ENCODE data around the gene REPIN1.

The REPIN1 gene

DNA sequence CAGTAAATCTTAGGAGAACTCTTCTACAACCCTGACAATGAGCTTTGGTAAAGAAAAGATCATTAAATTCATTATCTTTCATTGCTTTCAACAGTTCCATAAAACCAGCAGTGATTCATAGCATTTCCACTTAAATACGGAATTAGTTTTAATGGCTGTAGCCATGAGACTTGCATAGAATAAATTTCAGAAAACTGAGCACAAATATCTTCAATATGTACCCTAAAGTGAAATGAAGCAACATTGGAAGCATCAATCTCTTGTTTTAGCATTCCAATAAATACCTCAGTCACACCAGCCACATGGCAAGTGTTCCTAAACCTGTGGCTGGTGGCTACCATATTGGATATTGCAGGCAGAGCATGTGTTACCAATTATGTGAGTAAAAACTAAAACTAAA is 23.6 kb upstream of the REPIN1 start:
- Histone ChIP-seq H3K4me3 (replicated peaks; ENCODE audit: insufficient read depth, low read length) (no peak overlapping the region), H3K27me3 (ENCODE audit: insufficient read depth, poor library complexity, severe bottlenecking) (peaks cover 7% of the 10 kb centered on the region), H3K27ac (replicated peaks) (no peak overlapping the region)
- DNase-seq (ENCODE audit: low read depth in 1 of 2, low spot score in 1 of 2): no peak
- TF ChIP-seq, protein P1, sequence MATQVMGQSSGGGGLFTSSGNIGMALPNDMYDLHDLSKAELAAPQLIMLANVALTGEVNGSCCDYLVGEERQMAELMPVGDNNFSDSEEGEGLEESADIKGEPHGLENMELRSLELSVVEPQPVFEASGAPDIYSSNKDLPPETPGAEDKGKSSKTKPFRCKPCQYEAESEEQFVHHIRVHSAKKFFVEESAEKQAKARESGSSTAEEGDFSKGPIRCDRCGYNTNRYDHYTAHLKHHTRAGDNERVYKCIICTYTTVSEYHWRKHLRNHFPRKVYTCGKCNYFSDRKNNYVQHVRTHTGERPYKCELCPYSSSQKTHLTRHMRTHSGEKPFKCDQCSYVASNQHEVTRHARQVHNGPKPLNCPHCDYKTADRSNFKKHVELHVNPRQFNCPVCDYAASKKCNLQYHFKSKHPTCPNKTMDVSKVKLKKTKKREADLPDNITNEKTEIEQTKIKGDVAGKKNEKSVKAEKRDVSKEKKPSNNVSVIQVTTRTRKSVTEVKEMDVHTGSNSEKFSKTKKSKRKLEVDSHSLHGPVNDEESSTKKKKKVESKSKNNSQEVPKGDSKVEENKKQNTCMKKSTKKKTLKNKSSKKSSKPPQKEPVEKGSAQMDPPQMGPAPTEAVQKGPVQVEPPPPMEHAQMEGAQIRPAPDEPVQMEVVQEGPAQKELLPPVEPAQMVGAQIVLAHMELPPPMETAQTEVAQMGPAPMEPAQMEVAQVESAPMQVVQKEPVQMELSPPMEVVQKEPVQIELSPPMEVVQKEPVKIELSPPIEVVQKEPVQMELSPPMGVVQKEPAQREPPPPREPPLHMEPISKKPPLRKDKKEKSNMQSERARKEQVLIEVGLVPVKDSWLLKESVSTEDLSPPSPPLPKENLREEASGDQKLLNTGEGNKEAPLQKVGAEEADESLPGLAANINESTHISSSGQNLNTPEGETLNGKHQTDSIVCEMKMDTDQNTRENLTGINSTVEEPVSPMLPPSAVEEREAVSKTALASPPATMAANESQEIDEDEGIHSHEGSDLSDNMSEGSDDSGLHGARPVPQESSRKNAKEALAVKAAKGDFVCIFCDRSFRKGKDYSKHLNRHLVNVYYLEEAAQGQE (IDR thresholded peaks at IDR 0.05; ENCODE audit: insufficient replicate concordance, low read depth): no peak
- TF ChIP-seq, protein P2, sequence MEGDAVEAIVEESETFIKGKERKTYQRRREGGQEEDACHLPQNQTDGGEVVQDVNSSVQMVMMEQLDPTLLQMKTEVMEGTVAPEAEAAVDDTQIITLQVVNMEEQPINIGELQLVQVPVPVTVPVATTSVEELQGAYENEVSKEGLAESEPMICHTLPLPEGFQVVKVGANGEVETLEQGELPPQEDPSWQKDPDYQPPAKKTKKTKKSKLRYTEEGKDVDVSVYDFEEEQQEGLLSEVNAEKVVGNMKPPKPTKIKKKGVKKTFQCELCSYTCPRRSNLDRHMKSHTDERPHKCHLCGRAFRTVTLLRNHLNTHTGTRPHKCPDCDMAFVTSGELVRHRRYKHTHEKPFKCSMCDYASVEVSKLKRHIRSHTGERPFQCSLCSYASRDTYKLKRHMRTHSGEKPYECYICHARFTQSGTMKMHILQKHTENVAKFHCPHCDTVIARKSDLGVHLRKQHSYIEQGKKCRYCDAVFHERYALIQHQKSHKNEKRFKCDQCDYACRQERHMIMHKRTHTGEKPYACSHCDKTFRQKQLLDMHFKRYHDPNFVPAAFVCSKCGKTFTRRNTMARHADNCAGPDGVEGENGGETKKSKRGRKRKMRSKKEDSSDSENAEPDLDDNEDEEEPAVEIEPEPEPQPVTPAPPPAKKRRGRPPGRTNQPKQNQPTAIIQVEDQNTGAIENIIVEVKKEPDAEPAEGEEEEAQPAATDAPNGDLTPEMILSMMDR (IDR thresholded peaks at IDR 0.05; ENCODE audit: insufficient read depth, low read length): no peak
- TF ChIP-seq SPI1 (IDR thresholded peaks at IDR 0.05; ENCODE audit: borderline replicate concordance, low read depth): no peak
- no peak for TF ChIP-seq POLR2AphosphoS5 (IDR thresholded peaks at IDR 0.05; ENCODE audit: low read depth)
- TF ChIP-seq GABPA (IDR thresholded peaks at IDR 0.05; ENCODE audit: low read depth): no peak

DNA sequence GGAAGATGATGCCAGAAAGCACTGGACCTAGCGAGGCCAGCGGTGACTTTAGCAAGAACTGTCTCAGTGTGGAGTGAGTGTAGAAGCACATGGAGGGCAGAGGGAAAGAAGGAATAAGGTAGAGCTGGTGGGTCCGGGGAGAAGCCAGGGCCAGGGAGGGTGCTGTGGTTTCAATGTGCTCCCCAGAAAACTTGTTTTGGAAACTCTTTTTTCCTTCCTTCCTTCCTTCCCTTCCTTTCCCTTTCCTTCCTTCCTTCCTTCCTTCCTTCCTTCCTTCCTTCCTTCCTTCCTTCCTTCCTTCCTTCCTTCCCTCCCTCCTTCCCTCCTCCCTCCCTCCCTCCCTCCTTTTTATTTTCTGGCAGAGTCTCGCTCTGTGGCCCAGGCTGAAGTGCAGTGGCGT is 21.7 kb upstream of the REPIN1 start:
- H3K27ac ChIP-seq (replicated peaks): no peak overlapping the region
- no peak overlapping the region for H3K4me3 ChIP-seq (replicated peaks; ENCODE audit: insufficient read depth, low read length)
- TF ChIP-seq POLR2AphosphoS5 (IDR thresholded peaks at IDR 0.05; ENCODE audit: low read depth): no peak
- TF ChIP-seq, protein P1 (IDR thresholded peaks at IDR 0.05; ENCODE audit: insufficient replicate concordance, low read depth): no peak
- TF ChIP-seq SPI1 (IDR thresholded peaks at IDR 0.05; ENCODE audit: borderline replicate concordance, low read depth): no peak
- DNase-seq (ENCODE audit: low read depth in 1 of 2, low spot score in 1 of 2): no peak
- H3K27me3 ChIP-seq (ENCODE audit: insufficient read depth, poor library complexity, severe bottlenecking): peaks cover 2% of the 10 kb centered on the region

DNA sequence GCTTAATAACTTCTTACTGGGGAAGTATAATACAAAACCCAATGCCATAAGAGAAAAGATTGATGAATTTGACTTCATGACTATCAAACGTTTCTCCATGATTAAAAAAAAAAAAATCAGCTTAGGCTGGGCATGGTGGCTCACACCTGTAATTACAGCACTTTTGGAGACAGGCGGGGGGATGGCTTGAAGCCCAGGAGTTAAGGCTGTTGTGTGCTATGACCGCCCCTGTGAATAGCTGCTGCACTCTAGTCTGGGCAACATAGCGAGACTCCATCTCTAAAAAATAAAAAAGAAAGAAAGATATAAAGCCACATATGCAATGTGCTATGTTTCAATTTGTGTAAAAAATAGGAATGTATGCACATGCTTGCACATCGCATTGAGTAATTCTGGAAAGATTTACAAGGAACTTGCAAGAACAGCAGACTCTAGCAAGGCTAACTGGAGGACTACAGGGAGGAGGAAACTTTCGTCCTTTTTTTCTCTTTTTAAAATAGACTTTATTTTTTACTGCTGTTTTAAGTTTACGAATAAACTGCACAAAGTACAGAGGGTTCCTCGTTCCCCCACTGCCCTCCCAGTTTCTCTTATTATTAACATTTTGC is 16.9 kb upstream of the REPIN1 start:
- TF ChIP-seq GABPA (IDR thresholded peaks at IDR 0.05; ENCODE audit: low read depth): no peak
- TF ChIP-seq, protein P2 (IDR thresholded peaks at IDR 0.05; ENCODE audit: insufficient read depth, low read length): no peak
- TF ChIP-seq POLR2AphosphoS5 (IDR thresholded peaks at IDR 0.05; ENCODE audit: low read depth): no peak
- TF ChIP-seq, protein P1 (IDR thresholded peaks at IDR 0.05; ENCODE audit: insufficient replicate concordance, low read depth): no peak

More for the DNA sequence above, 16.9 kb upstream of the REPIN1 start:
- Histone ChIP-seq H3K27me3 (ENCODE audit: insufficient read depth, poor library complexity, severe bottlenecking) (no peaks in the 10 kb centered on the region), H3K27ac (replicated peaks) (no peak overlapping the region), H3K4me3 (replicated peaks; ENCODE audit: insufficient read depth, low read length) (no peak overlapping the region)
- DNase-seq (ENCODE audit: low read depth in 1 of 2, low spot score in 1 of 2): no peak

All from HL-60 (cell line).